GM10266 (cell line): ENCODE results near the gene GFOD1.
"Not testable (repeated sequence)": the region's sequence is repeated elsewhere in the genome, so short reads cannot be mapped to it uniquely, and the experiment has no call there.

Experiments
- DNase-seq: peaks from one replicate; pipeline ENCODE4 v3.0.0; 2012; ENCODE audit errors: extremely low spot score
- CTCF ChIP-seq: IDR thresholded peaks from 2 replicates; pipeline ENCODE4 v1.5.1; 2012; ENCODE audit warnings: mild to moderate bottlenecking, low read depth; ENCODE audit not compliant: control insufficient read depth, insufficient read depth; ENCODE audit errors: missing control alignments

Gene GFOD1

GRCh38 chr6:13328076-13328874 is 159.1 kb downstream of the GFOD1 start, which contains the start of gene TBC1D7:
Gene TBC1D7, minus strand, starts transcription at chr6:13328537. Its CDS starts 1,639 bp downstream, at chr6:13326898.
- peak; percentile 91 for DNase-seq

GRCh38 chr6:13327691-13328075 is 159.7 kb downstream of the GFOD1 start:
- TF ChIP-seq CTCF, result no peak
- DNase-seq, result no peak

More at GRCh38 chr6:13328076-13328874, 159.1 kb downstream of the GFOD1 start, which contains the start of gene TBC1D7:
- no peak for TF ChIP-seq CTCF

- DNase-seq, result not testable (repeated sequence)
Measured at GRCh38 chr6:13326031-13326586, 161.3 kb downstream of the GFOD1 start.

- TF ChIP-seq CTCF, result no peak
- DNase-seq, result no peak
Measured at GRCh38 chr6:13319891-13320564, 167.4 kb downstream of the GFOD1 start.

GRCh38 chr6:13318821-13319220 is 168.6 kb downstream of the GFOD1 start:
- no peak for TF ChIP-seq CTCF
- DNase-seq, result no peak

- no peak for TF ChIP-seq CTCF
- DNase-seq, result no peak
Measured at GRCh38 chr6:13315896-13316295, 171.5 kb downstream of the GFOD1 start.

GRCh38 chr6:13314806-13315205 is 172.6 kb downstream of the GFOD1 start:
- DNase-seq, result no peak
- TF ChIP-seq CTCF, result no peak
